DOHH2 (cell line): ENCODE results near the gene TSHZ2.

Experiments
- EZH2phosphoT487 ChIP-seq: fragments of 200-600 bp; sonication (generic); IDR thresholded peaks from 2 replicates; pipeline ENCODE4 v1.6.1; 2017; ENCODE audit warnings: borderline replicate concordance, mild to moderate bottlenecking, antibody characterized with exemption, low read length, moderate library complexity, mixed read lengths
- TF ChIP-seq, protein P1 (sequence below): fragments of 200-600 bp; sonication (generic); IDR thresholded peaks from one replicate; pipeline ENCODE4 v1.5.1; 2014; ENCODE audit warnings: antibody characterized with exemption, mild to moderate bottlenecking, low read depth, low read length; ENCODE audit not compliant: poor library complexity, severe bottlenecking

DNA sequence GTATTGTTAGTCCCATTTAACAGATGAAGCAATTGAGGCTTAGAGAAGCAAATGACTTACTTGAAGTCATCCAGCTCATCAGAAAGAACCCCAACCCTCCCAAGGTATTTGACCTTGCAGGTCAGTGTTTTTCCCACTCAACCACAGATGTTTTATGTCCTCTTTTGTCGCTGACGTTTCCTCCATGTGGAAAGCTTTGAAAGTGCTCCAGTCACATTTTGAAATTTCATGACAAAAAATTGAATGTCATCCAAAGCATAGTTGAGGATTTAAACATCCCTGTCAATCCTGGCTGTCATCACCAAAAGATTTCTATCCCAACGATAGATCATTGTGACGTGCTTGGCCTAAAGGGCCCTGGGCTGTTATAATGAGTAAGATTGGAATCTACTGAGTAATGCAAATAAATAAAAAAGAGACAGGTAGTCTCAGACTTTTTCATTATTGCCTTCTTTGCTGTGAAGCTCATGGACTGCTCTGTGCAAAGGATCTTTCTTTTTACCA, 102.7 kb downstream of the TSHZ2 start:
- TF ChIP-seq, protein P1, sequence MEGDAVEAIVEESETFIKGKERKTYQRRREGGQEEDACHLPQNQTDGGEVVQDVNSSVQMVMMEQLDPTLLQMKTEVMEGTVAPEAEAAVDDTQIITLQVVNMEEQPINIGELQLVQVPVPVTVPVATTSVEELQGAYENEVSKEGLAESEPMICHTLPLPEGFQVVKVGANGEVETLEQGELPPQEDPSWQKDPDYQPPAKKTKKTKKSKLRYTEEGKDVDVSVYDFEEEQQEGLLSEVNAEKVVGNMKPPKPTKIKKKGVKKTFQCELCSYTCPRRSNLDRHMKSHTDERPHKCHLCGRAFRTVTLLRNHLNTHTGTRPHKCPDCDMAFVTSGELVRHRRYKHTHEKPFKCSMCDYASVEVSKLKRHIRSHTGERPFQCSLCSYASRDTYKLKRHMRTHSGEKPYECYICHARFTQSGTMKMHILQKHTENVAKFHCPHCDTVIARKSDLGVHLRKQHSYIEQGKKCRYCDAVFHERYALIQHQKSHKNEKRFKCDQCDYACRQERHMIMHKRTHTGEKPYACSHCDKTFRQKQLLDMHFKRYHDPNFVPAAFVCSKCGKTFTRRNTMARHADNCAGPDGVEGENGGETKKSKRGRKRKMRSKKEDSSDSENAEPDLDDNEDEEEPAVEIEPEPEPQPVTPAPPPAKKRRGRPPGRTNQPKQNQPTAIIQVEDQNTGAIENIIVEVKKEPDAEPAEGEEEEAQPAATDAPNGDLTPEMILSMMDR = no peak
- TF ChIP-seq EZH2phosphoT487 = no peak
